GM18868 (cell line): ENCODE data around the gene SREBF1.

ENCODE experiments used
- ATAC-seq: cut with Tn5 transposase; IDR thresholded peaks from one replicate; pipeline ENCODE4 v1.9.1; 2021; ENCODE audit warnings: mild to moderate bottlenecking, moderate library complexity; ENCODE audit not compliant: unreplicated experiment

Gene SREBF1

GRCh38 chr17:17797119-17797809, 39.5 kb downstream of the SREBF1 start:
- no peak for ATAC-seq

DNA sequence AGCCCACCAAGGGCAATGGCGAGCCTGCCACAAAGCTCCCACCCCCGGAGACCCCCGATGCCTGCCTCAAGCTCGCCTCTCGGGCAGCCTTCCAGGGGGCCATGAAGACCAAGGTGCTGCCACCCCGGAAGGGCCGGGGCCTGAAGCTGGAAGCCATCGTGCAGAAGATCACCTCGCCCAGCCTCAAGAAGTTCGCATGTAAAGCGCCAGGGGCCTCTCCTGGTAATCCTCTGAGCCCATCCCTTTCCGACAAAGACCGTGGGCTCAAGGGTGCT, 40.1 kb downstream of the SREBF1 start:
- no peak for ATAC-seq

- ATAC-seq, result no peak
Observed at GRCh38 chr17:17795946-17796786, 40.6 kb downstream of the SREBF1 start.

- no peak for ATAC-seq
Observed at GRCh38 chr17:17795296-17795695, 41.5 kb downstream of the SREBF1 start.

GRCh38 chr17:17794382-17794781, 42.4 kb downstream of the SREBF1 start:
- ATAC-seq, result no peak

- ATAC-seq, result no peak
Observed at GRCh38 chr17:17793378-17794214, 43.2 kb downstream of the SREBF1 start.

- peak; percentile 60 for ATAC-seq
Observed at GRCh38 chr17:17792551-17793377, 44.0 kb downstream of the SREBF1 start.

DNA sequence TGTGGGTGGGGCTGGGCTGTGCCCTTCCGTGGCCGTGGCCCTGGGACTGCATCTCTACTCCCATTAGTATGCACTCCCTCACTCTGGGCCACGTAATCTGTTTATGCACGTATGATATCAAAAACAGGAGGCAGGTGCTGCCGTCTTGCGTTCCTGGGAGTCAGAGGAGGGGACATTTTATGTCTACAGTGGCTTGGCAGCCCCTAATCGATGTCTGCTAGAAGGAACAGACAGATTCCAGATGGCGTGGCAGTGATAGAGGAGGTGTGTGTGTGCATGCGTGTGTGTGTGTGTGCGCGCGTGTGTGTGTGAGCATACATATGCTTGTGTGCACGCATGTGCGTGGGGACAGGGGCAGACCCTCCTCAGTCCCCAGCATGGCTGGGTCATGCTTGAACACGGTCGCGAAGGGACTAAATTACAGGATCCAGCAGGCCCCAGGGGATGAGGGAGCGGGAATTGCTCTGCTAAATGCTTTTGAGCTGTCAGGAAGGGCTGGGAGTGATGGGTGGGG, 44.7 kb downstream of the SREBF1 start:
- no peak for ATAC-seq

DNA sequence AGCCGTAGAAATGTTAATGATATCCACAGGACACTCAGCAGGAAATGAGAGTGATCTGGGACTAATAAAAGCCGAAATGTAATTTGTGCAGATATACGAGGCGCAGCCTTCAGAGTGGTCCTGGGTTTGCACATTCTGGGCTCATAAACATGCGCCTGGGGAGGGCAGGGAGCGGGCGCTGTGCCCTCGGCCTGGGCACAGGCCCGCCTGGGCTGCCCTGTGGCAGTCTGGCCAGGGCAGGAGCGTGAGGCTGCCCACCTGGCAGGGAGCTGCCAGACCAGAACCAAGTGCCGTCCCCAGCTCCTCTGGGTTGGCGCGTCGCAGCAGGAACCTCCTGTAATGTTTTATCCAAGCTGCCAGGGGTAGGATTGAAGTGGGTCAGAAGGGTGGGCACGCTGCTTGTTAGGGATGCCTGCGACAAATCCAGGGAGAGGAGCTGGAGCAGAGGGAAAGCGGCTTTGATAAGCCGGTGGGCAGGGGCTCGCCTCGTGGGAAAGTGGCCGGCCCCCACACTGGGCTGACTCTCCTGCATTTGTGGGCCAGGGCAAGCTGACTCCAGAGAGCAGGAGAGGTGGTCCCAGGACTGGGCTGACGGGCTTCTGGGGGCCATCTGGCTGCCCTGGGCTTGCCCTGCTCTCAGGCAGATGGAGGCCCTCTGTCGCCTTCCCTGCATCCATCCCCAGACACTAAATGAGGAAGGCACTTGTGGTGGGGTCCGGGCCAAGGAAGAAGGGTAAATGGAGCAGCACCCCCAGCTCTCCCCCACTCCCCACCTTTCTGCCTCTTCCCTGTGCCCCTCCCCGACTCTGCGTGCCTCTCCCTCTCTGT, 45.9 kb downstream of the SREBF1 start:
- no peak for ATAC-seq

DNA sequence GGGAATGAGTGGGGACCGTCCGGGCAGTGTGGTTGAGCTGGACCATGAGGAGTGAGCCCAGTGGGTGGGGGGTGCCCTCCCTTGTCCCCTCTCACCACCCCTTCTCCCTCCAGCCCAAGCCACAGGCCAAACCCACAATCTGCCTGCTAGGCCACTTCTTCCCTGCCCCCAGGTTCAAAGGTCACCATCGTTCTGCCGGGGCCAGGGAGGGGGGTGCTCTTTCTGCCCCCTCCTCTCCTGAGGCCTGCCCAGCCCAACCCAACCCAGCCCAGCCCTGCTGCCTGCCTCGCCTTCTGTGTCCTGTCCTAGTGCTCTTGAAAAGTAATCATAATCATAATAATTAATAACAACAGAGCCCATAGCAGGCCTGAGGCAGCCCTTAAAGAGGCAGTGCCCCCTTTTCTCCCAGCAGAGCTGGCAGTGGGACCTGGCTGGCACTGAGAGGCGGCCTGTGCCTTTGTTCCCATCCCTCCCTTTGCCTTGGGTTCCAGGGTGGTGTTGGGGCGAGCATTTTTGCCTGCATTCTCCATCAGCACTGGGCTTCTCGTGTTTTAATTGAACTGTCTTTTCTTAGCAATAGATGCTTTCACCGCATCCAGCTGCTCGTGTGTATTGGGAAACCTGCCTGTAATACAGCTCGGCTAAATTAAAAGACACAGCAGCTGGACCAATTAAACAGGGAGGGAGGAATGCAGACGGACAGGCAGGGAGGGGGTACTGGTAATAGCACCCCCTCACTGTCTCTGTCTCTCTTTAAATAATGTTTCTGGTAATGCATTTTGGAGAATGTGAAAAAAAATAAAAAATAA, 46.8 kb downstream of the SREBF1 start:
- ATAC-seq, result no peak

- ATAC-seq, result no peak
Observed at GRCh38 chr17:17789410-17789809, 47.4 kb downstream of the SREBF1 start.

DNA sequence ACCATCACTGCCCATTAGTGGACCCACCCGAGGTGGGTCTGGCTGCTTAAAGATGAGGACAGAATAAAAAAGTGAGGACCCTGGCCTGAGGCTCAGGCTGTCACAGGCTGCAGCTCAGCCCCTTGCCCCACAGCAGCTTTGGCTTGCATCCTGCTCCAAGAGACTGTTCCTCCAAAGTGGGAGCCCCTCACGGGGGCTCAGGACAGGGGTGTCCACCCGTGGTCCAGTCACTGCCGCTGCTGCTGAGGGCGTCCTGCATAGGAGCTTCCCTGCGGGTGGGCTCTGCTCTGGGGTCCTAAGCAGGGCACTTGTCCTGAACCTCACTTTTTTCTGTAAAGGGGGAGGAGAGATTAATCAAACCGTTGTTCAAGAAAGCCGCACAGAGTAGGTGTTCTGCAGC, 47.8 kb downstream of the SREBF1 start:
- ATAC-seq, result no peak

- ATAC-seq, result no peak
Observed at GRCh38 chr17:17787568-17787967, 49.2 kb downstream of the SREBF1 start.

DNA sequence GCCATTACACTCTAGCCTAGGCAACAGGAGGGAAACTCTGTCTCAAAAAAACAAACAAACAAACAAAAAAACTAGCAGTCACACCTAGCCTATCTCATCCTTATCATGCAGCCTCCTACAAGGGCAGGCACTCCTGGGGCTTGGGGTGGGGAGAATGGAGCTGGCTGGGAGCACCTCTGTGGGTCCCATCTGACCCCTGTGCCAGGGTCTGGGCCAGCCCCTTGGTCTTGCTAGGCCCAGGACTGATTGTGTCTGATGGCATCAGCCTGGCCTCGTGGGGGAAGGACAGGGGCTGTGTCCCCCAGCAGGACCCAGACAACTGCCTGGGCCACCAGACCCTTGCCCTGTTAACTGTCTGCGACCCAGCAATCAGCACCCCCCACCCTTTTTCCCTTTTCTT, 49.8 kb downstream of the SREBF1 start:
- ATAC-seq, result no peak

- ATAC-seq, result no peak
Observed at GRCh38 chr17:17785407-17785806, 51.4 kb downstream of the SREBF1 start.

- no peak for ATAC-seq
Observed at GRCh38 chr17:17784657-17785267, 52.0 kb downstream of the SREBF1 start.

GRCh38 chr17:17783825-17784656, 52.7 kb downstream of the SREBF1 start:
- no peak for ATAC-seq
